Measurements from ENCODE around the gene SPRR4.

GRCh38 chr1:152942161-152942560 lies 28.3 kb upstream of the SPRR4 start:
- TF ChIP-seq CTCF (IDR thresholded peaks at IDR 0.05) (no peak), POLR2A (IDR thresholded peaks at IDR 0.05) (no peak)

All from testis (tissue), 2 donors.